Lower leg skin (tissue), 3 donors: ENCODE results near the gene FIBCD1.

Source experiments
- POLR2A ChIP-seq, 2 donors: fragments of 450-650 bp; IDR thresholded peaks; one replicate each; pipeline ENCODE4 v1.6.1; 2016 to 2017; ENCODE audit warnings: antibody characterized with exemption in 2 of 2, mild to moderate bottlenecking in 1 of 2, moderate library complexity in 1 of 2
- TF ChIP-seq, protein P1 (sequence below), 3 donors: fragments of 450-650 bp; IDR thresholded peaks; one replicate each; pipeline ENCODE4 v1.5.1; 2016; ENCODE audit warnings: antibody characterized with exemption in 3 of 3, mild to moderate bottlenecking in 3 of 3, moderate library complexity in 2 of 3

DNA sequence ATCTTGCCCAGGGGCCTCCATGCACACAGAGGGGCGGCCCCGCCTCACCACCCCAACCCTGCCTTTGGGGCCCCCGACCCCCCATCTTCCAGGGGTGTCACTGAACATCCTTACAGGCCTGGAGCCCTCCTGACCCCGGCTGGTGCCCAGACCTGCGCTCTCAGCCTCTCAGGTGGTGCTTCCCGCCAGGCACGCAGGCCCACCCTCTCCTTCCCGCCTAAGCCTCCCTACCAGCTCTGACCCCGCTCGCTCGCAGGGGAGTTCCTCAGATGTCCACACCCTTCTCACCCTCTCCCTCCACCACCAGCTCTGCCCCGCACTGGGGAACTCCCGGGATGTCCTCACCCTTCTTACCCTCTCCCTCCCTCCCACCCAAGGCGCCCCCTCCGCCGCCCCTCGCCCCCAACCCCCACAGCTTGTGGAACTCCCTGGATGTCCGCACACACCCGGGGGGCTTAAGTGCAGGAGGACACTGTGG is 30.1 kb downstream of the FIBCD1 start:
- TF ChIP-seq, protein P1, sequence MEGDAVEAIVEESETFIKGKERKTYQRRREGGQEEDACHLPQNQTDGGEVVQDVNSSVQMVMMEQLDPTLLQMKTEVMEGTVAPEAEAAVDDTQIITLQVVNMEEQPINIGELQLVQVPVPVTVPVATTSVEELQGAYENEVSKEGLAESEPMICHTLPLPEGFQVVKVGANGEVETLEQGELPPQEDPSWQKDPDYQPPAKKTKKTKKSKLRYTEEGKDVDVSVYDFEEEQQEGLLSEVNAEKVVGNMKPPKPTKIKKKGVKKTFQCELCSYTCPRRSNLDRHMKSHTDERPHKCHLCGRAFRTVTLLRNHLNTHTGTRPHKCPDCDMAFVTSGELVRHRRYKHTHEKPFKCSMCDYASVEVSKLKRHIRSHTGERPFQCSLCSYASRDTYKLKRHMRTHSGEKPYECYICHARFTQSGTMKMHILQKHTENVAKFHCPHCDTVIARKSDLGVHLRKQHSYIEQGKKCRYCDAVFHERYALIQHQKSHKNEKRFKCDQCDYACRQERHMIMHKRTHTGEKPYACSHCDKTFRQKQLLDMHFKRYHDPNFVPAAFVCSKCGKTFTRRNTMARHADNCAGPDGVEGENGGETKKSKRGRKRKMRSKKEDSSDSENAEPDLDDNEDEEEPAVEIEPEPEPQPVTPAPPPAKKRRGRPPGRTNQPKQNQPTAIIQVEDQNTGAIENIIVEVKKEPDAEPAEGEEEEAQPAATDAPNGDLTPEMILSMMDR (IDR thresholded peaks at IDR 0.05), result no peak
- no peak for TF ChIP-seq POLR2A (IDR thresholded peaks at IDR 0.05)
